HEK293 (cell line): ENCODE results near the gene ABHD11.

Source experiments
- CTCF ChIA-PET: fragments of 350-600 bp; formaldehyde crosslinking; extraction: SDS; loops from one replicate; lab custom pipeline; 2021; ENCODE audit warnings: antibody characterized with exemption; lab: Yijun Ruan, JAX
- POLR2A ChIA-PET: fragments of 300-600 bp; formaldehyde crosslinking; extraction: SDS; loops from one replicate; lab custom pipeline; 2020; ENCODE audit warnings: antibody characterized with exemption, inconsistent platforms; lab: Yijun Ruan, JAX
- H3K27ac ChIP-seq: fragments of 200-500 bp; sonication (Bioruptor generic); 2 replicates; pipeline ENCODE4 v1.5.1; 2014; ENCODE audit warnings: low read depth, low read length, control low read depth, inconsistent platforms; ENCODE audit errors: extremely low read depth
- H3K36me3 ChIP-seq, 2 experiments: fragments of 200-500 bp in 1 of 2; sonication (Bioruptor generic) in 1 of 2; 1 replicate in 1 of 2; 2 replicates in 1 of 2; pipeline ENCODE4 v1.5.1; 2014 to 2017; ENCODE audit warnings: inconsistent platforms in 2 of 2, low read length in 2 of 2; ENCODE audit not compliant: control insufficient read depth in 2 of 2, insufficient read depth in 1 of 2
- H3K4me1 ChIP-seq: fragments of 200-500 bp; sonication (Bioruptor generic); 2 replicates; pipeline ENCODE4 v1.5.1; 2014; ENCODE audit warnings: mild to moderate bottlenecking, low read length, inconsistent platforms; ENCODE audit not compliant: control insufficient read depth, insufficient read depth
- H3K4me3 ChIP-seq: 2 replicates; pipeline ENCODE4 v1.5.1; 2011; ENCODE audit warnings: low read depth, mild to moderate bottlenecking, control low read depth, low read length, moderate library complexity
- H3K9me3 ChIP-seq: fragments of 200-500 bp; sonication (Bioruptor generic); 2 replicates; pipeline ENCODE4 v1.5.1; 2014; ENCODE audit warnings: low read depth, low read length, inconsistent platforms; ENCODE audit not compliant: control insufficient read depth, insufficient read depth
- GLIS1 ChIP-seq: fragments of 450-650 bp; formaldehyde crosslinking; IDR thresholded peaks from 2 replicates; pipeline ENCODE4 v1.5.1; 2016; ENCODE audit warnings: missing biosample characterization, missing genetic modification characterization
- GLIS2 ChIP-seq: fragments of 450-650 bp; formaldehyde crosslinking; IDR thresholded peaks from 2 replicates; pipeline ENCODE4 v1.5.1; 2016; ENCODE audit warnings: missing biosample characterization, missing genetic modification characterization
- KLF10 ChIP-seq: fragments of 450-650 bp; IDR thresholded peaks from 2 replicates; pipeline ENCODE4 v1.5.1; 2018; ENCODE audit warnings: missing biosample characterization, mild to moderate bottlenecking, missing genetic modification characterization
- MZF1 ChIP-seq: fragments of 450-650 bp; formaldehyde crosslinking; IDR thresholded peaks from 2 replicates; pipeline ENCODE4 v1.5.1; 2017; ENCODE audit warnings: missing biosample characterization, missing genetic modification characterization, borderline replicate concordance
- PRDM6 ChIP-seq: fragments of 450-650 bp; formaldehyde crosslinking; IDR thresholded peaks from 2 replicates; pipeline ENCODE4 v1.5.1; 2017; ENCODE audit warnings: missing biosample characterization, missing genetic modification characterization
- SP3 ChIP-seq: fragments of 450-650 bp; formaldehyde crosslinking; IDR thresholded peaks from 2 replicates; pipeline ENCODE4 v1.5.1; 2016; ENCODE audit warnings: missing biosample characterization, missing genetic modification characterization
- WT1 ChIP-seq: fragments of 450-650 bp; formaldehyde crosslinking; IDR thresholded peaks from 2 replicates; pipeline ENCODE4 v1.5.1; 2016; ENCODE audit warnings: missing biosample characterization, missing genetic modification characterization
- ZBTB17 ChIP-seq: fragments of 450-650 bp; formaldehyde crosslinking; IDR thresholded peaks from 2 replicates; pipeline ENCODE4 v1.5.1; 2016; ENCODE audit warnings: missing biosample characterization, missing genetic modification characterization
- ZFP37 ChIP-seq: fragments of 450-650 bp; formaldehyde crosslinking; IDR thresholded peaks from 2 replicates; pipeline ENCODE4 v1.5.1; 2016; ENCODE audit warnings: missing biosample characterization, missing genetic modification characterization
- ZIC2 ChIP-seq: fragments of 450-650 bp; formaldehyde crosslinking; IDR thresholded peaks from 2 replicates; pipeline ENCODE4 v1.5.1; 2016; ENCODE audit warnings: missing biosample characterization, missing genetic modification characterization
- ZNF132 ChIP-seq: fragments of 450-650 bp; formaldehyde crosslinking; IDR thresholded peaks from 2 replicates; pipeline ENCODE4 v1.5.1; 2017; ENCODE audit warnings: missing biosample characterization, missing genetic modification characterization, borderline replicate concordance
- ZNF148 ChIP-seq: fragments of 450-650 bp; formaldehyde crosslinking; IDR thresholded peaks from 2 replicates; pipeline ENCODE4 v1.5.0; 2017; ENCODE audit warnings: missing biosample characterization, missing genetic modification characterization, borderline replicate concordance
- ZNF513 ChIP-seq: fragments of 450-650 bp; IDR thresholded peaks from 2 replicates; pipeline ENCODE4 v1.5.1; 2018; ENCODE audit warnings: missing biosample characterization, missing genetic modification characterization
- ZNF571 ChIP-seq: fragments of 450-650 bp; formaldehyde crosslinking; IDR thresholded peaks from 2 replicates; pipeline ENCODE4 v1.5.0; 2017; ENCODE audit warnings: missing biosample characterization, missing genetic modification characterization
- ZNF580 ChIP-seq: fragments of 450-650 bp; formaldehyde crosslinking; IDR thresholded peaks from 2 replicates; pipeline ENCODE4 v1.5.1; 2016; ENCODE audit warnings: missing biosample characterization, missing genetic modification characterization
- ZNF610 ChIP-seq: fragments of 450-650 bp; formaldehyde crosslinking; IDR thresholded peaks from 2 replicates; pipeline ENCODE4 v1.5.1; 2016; ENCODE audit warnings: missing biosample characterization, missing genetic modification characterization, borderline replicate concordance
- ZNF621 ChIP-seq: fragments of 450-650 bp; formaldehyde crosslinking; IDR thresholded peaks from 2 replicates; pipeline ENCODE4 v1.5.1; 2017; ENCODE audit warnings: missing biosample characterization, missing genetic modification characterization
- ZNF623 ChIP-seq: fragments of 450-650 bp; formaldehyde crosslinking; IDR thresholded peaks from 2 replicates; pipeline ENCODE4 v1.5.1; 2016; ENCODE audit warnings: missing biosample characterization, missing genetic modification characterization
- ZNF747 ChIP-seq: fragments of 450-650 bp; formaldehyde crosslinking; IDR thresholded peaks from 2 replicates; pipeline ENCODE4 v1.5.1; 2016; ENCODE audit warnings: missing biosample characterization, missing genetic modification characterization

ABHD11 gene

GRCh38 chr7:73758581-73759138 is 20.1 kb upstream of the ABHD11 start:
- CTCF ChIA-PET = no interaction called here
- Histone ChIP-seq H3K36me3 (no peaks in the 10 kb centered on the region), H3K9me3 (no peaks in the 10 kb centered on the region), H3K27ac (no peak overlapping the region), H3K4me1 (no peaks in the 10 kb centered on the region), H3K4me3 (no peak overlapping the region)
- TF ChIP-seq ZIC2 (tag by site-specific recombination) (0 out of 2 replicates have a peak, but pooled peaks have one; percentile 29), SP3 (tag by site-specific recombination) (no peak), GLIS1 (tag by site-specific recombination) (peak; percentile 49; the same call in 1 of the 2 replicates)
- POLR2A ChIA-PET = no interaction called here

GRCh38 chr7:73749931-73750776 is 11.6 kb upstream of the ABHD11 start:
- no peaks in the 10 kb centered on the region for H3K4me1 ChIP-seq
- CTCF ChIA-PET = interaction anchor here (1.4 kb wide), 1 partner anchor 16 kb away, joined by 3 read pairs; no protein-coding TSS in a partner anchor
- POLR2A ChIA-PET = no interaction called here

GRCh38 chr7:73746378-73746777 is 7.8 kb upstream of the ABHD11 start:
- ChIA-PET CTCF (interaction anchor here (0.7 to 1.5 kb wide), 2 partner anchors 12 to 110 kb away, joined by 4 to 7 read pairs; no protein-coding TSS in a partner anchor), POLR2A (no interaction called here)
- no peak for TF ChIP-seq ZNF132 (tag by site-specific recombination)
- no peak for TF ChIP-seq MZF1 (tag by site-specific recombination)
- no peak for TF ChIP-seq ZNF623 (tag by site-specific recombination)
- TF ChIP-seq ZNF747 (tag by site-specific recombination) = no peak
- TF ChIP-seq ZBTB17 (tag by site-specific recombination) = no peak
- no peak for TF ChIP-seq ZNF621
- no peak for TF ChIP-seq ZNF571 (tag by site-specific recombination)
- no peak for TF ChIP-seq ZNF580
- no peak for TF ChIP-seq ZNF610 (tag by site-specific recombination)
- no peak for TF ChIP-seq ZFP37 (tag by site-specific recombination)
- TF ChIP-seq GLIS2 = no peak
- TF ChIP-seq KLF10 (tag by site-specific recombination) = no peak
- no peak for TF ChIP-seq PRDM6
- TF ChIP-seq ZNF513 = no peak
- no peak for TF ChIP-seq WT1 (tag by site-specific recombination)
- H3K27ac ChIP-seq = no peak overlapping the region
- no peak overlapping the region for H3K4me3 ChIP-seq
- peaks cover 4% of the 10 kb centered on the region for H3K4me1 ChIP-seq
- H3K9me3 ChIP-seq = no peaks in the 10 kb centered on the region
- no peaks in the 10 kb centered on the region for H3K36me3 ChIP-seq

More at GRCh38 chr7:73749931-73750776, 11.6 kb upstream of the ABHD11 start:
- H3K4me3 ChIP-seq = no peak overlapping the region
- no peaks in the 10 kb centered on the region for H3K9me3 ChIP-seq
- H3K27ac ChIP-seq = no peak overlapping the region
- TF ChIP-seq ZNF148 = no peak
- TF ChIP-seq, all 188 proteins: peak for 0
- H3K36me3 ChIP-seq = no peaks in the 10 kb centered on the region
